Dermis microvascular lymphatic vessel endothelial cell (primary cell): Measurements from ENCODE around the gene MGLL. TPM values are rescaled to one million over a fixed set of nuclear protein-coding genes. Genes with fewer than 3 reads are reported as not detected.

ENCODE experiments used
- DNase-seq, 2 donors: peaks; one replicate each; pipeline versions ENCODE4 v3.0.0 to v3.0.0-alpha.2; 2010; ENCODE audit warnings: low read depth in 2 of 2
- total RNA-seq: library from RNA; depleted of rRNA; stranded (reverse); fragments of >200 nt; gene quantifications from 2 replicates; pipeline ENCODE4 v1.2.1, GENCODE V29; 2014

MGLL gene
- total RNA-seq, 1 donor from 2014 or later, result 33.4 TPM

DNA sequence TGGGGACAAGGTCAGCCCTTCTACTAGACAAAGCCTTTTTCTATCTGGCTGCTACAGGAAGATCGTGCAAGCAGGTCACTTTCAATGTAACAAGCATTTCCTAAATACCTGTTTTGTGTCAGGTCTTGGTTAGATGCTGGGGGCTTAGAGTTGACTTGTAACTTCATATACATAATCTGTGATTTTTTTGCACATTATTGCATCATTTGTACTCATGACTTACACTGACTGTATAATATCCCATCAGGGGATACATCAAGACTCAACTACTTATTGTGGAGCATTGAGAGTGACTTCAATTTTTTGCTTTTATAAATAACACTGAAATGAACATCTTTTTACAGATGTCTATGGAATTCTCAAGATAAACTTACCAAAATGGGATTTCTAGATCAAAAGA lies 80.6 kb downstream of the MGLL start:
- no peak for DNase-seq

DNA sequence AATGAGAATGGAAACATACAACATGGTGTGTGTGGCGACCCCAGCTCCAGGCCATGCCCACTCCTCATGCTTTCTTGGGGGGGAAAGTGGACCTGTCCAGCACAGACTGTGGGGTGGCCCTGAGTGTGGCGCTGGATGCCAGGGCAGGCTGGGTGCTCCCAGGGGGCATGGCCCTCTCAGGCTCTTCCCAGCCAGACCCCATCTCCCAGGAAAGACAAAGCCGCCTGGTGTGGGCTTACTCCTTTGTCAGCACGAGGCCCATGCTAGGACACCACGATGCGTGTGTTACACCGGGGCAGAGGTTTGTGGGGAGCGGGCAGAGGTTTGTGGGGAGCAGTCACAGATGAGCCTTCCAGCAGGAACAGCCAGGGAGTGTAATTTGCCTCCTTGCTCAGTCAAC lies 81.1 kb downstream of the MGLL start:
- DNase-seq, result no peak

DNA sequence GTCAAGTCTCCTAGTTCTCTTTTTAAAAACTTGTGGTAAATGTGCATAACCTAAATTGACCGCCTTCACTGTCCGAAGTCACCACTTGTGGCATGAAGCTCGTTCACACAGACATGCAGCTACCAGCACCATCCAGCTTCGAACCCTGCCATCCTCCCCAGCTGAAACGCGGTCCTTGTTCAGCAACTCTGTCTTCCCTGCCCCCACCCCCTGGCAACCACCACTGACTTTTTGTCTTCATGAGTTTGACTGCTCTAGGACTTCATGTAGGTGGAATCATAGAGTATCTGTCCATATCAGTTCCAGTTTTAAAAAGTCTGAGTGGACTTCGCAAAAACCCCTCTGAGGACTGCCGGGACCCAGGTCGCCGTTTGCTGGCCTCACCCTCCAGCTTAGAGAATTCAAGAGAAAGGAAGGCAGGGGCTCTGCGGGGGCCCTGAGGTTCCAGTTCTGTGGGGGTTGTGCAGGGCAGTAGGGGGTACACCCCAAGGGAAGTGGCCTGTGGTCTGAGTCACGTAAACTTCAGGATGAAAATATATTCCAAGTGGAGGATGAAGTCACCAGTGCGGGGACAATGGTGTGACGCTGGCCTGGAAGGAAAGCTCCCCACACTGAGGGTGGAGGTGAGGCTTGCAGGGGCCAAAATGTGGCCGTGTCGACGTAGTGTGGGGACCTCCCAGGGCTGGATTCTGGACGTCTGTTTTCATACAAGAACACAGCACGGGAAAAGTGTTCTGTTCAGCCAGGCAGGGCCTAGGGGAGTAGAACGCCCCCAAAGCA lies 82.0 kb downstream of the MGLL start:
- DNase-seq, result no peak

DNA sequence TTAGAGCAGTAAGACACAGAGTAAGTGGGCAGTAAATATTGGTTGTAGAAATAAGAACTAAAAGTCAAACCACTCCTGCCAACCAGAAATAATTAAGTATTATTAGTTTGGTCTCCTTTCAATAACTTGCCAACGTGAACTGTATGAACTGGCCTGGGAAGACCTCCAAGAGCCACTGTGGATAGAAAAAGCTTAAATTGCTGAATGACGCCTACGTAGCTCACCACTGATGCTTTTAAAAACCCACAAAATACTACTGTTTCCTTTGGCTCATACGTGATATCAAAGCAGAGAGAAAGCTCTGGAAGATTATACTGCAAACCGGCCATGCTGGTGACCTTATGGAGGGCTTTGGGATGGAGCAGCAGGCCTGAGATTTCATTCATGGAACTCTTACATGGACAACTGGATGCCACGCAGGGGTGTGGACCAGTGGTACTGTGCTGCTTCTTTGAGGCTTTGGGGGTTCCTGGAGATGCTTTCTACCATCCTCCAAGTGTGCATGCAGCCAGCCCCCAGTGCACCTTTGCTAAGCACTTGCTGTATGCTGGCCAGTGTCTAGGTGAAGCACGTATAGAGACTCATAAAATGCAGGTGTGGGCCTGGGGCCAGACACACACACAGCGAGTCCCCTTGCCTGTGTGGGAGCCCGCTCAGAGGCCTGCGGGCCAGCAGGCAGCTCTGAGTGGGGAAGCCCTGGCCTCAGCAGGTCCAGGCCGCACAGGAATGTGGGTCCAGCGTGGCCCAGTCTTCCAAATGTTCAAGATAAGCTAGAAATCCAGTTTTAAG lies 82.8 kb downstream of the MGLL start:
- DNase-seq, result no peak

DNA sequence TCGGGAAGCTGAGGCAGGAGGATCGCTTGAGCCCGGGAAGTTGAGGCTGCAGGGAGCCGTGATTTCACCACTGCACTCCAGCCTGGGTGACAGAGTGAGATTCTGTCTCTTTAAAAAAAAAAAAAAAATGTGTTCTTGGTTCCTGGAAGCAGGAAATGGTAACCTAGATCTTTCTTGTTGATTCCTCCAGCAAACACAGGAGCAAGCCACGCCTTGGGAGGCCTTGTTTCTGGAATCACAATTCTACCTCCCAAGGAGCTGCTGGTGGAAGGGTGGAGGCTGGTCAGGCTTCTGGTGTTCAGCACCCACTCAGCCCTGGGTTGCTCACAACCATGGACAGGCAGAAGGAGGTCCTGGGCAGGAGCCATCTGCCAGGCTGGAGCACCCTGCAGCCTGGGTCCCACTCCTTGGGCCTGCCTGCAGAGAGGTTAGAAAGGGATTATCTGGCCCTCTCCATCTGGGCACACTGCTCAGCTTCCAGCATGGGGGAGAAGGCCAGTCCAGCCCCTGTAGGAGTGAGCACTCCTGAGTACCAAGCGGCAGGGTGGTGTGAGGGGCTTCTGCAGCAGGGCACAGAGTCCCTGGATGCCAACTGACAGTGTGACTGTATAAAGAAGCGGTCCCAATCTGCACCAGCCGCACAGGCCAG lies 84.0 kb downstream of the MGLL start:
- no peak for DNase-seq

DNA sequence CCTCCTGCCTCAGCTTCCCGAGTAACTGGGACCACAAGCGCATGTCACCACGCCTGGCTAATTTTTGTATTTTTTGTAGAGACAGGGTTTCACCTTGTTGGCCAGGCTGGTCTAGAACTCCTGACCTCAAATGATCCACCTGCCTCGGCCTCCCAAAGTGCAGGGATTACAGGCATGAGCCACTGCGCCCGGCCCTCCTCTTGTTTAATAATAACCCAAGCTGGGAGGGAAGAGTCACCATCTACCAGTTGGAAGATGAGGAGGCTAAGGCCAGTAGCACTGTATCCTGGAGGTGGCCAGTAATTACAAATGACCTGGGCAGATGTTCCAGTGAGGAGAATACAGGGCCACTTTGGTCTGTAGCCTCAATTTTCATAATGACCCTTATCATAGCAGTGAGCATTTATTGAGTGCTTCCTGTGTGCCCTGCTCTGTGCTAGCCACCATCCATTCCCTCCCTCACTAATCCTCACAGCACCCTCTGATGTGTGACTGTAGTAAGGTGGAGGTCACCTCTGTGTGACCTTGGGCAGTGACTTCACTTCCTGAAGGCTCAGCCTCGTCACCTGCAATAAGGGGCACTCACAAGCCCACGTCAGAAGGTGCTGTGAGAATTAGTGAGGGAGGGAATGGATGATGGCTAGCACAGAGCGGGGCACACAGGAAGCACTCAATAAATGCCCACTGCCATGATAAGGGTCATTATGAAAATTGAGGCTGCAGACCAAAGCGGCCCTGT lies 85.3 kb downstream of the MGLL start:
- no peak for DNase-seq

DNA sequence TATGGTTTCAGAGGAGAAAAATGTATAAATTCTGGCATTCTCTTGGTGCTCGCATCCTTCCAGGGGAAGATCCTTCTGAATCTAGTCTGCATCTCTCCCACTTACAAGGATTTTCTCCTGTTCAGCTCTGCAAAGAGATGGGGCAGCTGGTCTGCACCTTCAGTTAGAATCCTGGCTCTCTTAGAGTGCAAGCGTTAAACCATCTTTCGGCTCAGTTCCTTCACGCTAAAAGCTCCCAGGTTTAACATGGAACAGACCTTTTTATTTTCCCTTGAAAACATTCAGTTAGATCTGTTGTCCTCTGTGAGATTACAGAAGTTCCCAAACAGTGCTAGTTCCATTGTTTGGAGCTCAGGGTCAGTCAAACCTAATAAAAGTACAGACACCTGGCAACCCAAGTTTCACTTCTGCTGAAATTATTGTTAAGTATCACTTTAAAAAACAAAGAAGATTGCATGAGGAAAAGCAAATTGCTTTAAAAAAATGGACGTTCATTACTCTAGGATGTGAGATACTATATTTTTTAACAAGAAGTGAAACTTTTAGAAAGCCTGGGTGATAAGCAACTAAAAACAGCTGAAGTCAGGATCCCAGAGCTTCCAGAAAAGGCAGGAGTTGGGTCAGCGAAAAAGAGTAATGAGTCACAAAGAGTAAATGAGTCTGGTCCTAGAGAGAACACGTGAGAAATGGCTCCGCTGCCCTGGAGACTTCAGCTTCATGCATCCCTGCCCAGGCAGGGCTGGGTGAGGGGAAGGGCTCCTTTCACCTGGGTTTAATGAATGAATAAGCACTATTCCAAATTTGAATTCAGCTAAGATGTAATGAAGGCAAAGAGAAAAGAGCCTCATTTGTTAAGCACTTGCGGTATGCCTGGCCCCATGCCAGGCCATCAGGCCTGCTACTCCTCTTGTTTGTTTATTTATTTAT lies 86.3 kb downstream of the MGLL start:
- DNase-seq, result peak in 1 of 2 donors; percentile 72

DNA sequence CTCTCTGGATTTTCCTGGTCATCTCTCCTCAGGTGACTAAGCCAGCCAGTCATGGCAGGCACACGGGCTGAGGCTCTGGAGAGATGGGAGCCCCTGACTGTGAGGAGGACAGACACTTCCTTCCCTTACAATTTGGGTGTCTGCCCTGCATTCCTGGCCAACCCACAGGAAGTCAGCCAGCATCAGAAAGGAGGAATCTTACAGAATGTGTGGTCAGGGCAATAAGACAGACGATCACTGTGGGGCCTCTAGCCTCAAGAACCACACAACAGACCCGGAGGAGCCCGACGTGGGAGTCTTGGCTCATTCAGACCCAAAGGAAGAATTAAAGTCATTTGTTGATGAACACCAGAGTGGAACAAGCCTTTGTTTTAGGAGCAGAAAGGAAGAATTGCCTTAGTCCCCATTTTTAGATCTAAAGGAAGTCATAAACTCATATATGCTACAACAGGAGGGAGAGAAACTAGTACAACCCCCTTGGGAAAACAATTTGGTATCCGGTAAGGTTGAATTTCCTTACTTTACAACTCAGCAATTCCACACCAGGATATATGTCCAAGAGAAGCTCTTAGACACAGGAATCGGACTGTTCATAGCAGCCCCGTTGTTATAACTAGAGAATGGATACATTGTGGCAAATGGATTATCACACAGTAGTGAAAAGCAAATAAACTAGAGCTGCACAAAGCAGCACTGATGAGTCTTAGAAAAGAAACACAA lies 87.4 kb downstream of the MGLL start:
- DNase-seq, result peak in 1 of 2 donors; percentile 63

DNA sequence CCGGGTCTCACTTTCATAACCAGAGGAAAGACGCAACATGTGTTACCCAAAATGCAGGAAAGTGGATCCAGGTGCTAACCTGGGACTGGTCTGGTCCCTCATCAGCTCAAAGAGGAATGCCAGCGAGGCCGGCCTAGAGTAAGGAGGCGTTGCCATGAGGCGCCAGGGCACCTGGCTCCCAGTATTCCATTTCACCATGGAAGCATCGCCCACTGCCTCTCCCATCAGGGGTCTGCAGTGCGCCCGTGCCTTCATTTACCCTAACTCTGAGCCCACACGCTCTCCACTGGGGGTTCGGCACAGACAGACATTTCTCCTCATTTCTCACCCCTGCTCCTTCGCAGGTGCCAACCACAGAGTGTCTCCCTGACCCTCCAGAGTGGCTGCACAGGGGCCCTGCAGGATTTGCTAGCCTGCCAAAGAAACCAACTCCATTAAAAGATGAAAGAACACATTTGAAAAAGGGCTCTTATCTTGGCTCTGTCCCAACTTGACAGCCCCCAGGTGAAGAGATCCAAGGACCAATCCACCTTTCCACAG lies 88.1 kb downstream of the MGLL start:
- DNase-seq, result no peak

DNA sequence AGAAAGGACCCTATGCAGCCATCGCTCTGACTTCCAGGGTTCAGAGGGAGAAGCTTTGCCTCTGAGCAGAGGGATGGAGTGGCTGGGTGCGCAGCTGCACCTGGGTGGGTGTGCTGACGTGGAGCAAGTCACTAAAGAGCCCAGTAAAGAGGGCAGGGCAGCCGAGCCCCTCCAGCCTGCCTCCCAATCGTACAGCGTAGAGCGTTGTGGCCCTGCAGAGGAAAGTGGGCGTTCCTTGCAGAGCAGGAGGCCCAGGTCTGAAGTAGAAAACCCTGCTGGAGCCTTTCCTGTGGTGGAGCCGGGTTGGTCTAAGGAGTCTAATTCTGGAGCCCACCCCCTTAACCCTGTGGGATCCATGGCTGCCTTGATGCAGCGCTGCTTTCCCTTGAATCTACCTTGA lies 88.5 kb downstream of the MGLL start:
- no peak for DNase-seq

DNA sequence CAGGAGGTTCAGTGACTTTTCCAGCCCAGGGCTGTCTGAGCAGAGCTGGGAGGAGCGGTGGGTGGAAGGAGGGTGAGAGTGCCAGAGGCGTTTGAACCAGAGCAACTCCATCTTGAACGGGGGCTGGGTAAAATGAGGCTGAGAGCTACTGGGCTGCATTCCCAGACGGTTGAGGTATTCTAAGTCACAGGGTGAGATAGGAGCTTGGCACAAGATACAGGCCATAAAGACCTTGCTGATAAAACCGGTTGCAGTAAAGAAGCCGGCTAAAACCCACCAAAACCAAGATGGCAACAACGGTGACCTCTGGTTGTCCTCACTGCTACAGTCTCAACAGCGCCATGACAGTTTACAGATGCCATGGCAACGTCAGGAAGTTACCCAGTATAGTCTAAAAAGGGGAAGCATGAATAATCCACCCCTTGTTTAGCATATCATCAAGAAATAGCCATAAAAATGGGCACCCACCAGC lies 89.4 kb downstream of the MGLL start:
- DNase-seq, result no peak

DNA sequence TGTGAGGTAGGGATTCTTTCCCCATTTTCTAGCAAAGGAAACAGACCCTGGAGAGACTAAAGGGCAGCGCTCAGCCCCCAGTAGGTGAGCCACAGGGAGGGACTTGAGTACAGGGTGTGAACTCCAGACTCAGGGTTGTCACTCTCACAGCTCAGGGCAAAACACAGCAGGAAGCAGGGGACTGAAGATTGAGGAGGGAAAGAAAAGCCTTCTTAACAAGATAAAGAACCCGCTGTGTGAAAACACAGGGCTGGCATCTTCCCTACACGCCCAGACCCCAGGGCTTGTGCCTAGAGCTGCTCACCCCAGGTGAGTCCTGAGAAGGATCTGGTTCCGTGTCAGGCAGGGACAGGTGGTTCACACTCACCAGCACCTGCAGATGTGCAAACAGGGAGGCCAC lies 90.0 kb downstream of the MGLL start:
- no peak for DNase-seq

DNA sequence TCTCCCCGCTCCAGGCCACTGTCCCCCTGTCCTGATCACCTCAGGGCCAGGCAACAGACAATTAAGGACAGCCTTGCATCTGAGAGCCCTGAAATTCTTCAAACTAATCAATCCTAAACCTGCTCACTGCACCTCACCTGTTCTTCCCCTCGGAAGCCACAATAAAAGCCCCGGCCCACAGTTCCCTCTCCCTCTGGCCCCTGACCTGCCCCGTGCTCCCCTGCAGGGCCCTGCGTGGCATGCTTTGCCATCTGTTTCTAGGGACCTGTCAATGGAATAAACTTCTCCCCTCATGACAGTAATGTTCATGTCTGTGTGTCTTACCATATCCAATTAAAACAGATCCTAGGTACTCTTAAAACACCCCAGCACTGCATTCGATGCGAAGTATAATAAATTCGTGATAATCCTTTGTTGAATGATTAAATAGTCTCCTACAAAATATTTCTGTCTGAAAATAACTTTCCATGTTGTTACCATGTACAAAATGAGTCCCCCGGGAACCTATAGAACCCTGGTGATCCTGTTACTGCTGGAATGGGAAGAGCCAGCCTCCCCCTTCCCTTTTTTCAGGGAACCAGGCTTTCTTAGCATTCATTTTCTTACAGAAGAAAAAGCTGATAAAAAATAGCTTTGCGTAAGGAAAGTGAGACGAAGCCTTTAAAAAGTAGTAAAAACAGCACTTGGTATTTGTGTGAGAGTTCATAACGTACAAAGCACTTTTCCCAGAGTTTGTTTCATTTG lies 90.6 kb downstream of the MGLL start:
- no peak for DNase-seq

DNA sequence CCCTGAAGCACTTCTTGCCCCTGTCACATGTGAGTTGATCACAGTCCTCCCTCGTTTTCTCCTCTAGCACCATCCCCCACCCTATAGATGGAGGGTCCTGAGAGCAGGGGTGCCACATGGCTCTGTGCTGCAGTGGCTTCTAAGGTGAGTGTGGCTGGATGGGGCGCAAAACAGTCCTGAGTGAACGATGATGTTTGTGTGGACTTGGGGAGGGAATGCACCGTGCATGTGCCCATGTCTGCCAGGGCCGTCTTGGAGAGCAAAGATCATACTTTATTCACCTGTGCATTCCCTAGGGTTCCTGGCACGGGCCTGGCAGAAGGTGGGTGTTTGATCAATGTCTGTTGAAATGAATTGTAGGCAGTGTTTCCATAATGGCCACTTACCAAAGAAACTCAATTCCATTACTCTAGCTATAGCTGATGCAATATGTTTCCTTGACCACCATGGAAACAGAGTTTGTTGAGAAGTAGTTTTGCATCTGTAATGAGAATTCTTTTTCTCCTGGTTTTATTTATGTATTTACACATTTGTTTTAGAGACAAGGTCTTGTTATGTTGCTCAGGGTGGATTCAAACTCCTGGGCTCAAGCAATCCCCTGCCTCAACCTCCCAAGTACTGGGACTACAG lies 91.5 kb downstream of the MGLL start:
- no peak for DNase-seq

DNA sequence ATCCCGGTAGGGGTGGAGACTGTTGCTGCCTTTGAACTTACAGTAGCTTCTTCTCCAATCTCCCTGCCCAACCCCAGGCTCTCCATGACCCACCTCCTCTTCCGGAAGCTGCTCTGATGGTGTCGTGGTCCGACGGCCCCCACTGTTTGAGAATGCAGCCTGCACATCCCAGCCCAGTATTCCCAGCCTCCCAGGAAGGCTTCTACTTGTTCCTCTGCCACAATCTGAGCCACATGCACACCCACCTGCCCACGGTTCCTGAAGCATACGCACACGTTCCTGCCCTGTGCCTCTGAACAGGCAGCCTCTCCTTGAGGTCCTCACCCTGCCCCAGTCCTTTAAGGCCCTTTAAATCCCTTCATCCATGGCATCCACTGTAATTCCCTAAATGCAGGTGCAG lies 92.1 kb downstream of the MGLL start:
- no peak for DNase-seq

DNA sequence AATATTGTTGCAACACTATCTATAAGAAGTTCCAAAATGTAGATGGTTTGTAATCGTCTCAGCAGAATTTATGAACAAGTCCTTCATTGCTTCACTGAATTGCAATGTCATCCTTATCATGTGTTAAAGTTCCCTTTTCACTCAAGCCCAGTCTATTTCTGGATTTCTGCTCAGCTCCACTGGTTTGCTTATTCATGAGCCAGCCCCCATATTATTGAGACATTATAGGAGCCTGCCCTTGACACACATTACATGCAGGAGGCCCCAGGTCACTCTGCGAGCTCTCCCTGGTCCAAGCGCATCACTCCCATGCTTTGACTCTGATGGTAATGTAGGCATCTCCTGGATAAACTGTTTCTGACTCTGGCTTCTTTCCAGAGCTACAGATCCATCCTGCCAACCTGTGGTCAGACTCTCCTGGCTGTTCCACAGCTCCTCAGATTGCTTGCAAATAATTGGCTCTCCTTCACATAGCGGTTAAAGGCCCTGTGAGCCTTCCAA lies 92.7 kb downstream of the MGLL start:
- no peak for DNase-seq

DNA sequence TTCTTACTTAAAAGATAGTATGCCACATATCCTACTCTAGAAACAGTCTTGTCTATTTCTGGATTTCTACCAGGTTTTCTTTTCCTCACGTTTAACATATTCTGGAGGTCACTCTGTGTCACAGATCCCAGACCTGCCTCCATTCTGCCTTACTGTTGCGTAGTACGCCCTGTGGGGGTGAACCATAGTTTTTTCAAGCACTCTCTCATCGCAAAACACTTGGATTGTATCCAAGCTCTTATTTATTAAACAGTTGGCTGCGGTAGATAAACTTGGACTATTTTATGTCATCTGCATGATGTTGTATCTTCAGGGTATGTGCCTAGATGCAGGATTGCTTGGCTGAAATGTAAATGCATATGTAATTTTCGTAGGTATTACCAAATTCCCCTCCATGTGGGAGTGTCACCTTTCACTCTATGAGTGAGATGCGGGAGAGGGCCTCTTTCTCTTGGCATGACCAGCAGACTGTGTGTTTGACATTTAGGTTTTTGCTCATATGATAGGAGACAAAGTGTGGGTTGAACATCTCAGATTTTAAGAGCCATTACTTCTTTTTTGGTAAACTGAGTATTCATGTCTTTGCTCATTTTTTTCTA lies 93.8 kb downstream of the MGLL start:
- DNase-seq, result no peak

DNA sequence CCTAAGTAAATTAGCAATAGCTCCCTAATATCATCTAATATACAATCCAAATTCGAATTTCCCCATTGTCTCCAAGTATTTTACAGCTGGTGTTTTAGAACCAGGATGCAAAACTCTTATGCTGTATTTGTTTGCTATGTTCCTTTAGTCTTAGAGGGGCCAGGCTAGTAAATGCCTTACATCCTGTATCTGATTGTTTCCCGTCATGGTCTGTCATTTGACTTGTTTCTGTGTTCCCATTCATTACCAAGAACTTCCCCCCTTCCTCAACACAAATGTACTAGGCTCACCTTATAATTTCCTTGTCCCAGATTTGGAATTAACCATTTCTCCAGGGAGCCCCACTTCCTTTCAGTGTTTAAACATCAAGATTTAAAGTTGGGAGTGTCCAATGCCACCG lies 95.4 kb downstream of the MGLL start:
- no peak for DNase-seq
